Parathyroid adenoma (tissue), 2 donors: Measurements from ENCODE around the gene BMP10.

ENCODE experiments used
- H2AFZ ChIP-seq: fragments of 300-600 bp; sonication (generic); one replicate; pipeline ENCODE4 v1.7.0; 2017; ENCODE audit warnings: antibody characterized with exemption, mild to moderate bottlenecking
- H3K27ac ChIP-seq: fragments of 300-600 bp; sonication (generic); one replicate; pipeline ENCODE4 v1.7.0; 2017
- H3K27me3 ChIP-seq: fragments of 300-600 bp; sonication (generic); one replicate; pipeline ENCODE4 v1.7.0; 2017; ENCODE audit warnings: low read length; ENCODE audit not compliant: control insufficient read depth, insufficient read depth
- H3K36me3 ChIP-seq: fragments of 300-600 bp; sonication (generic); one replicate; pipeline ENCODE4 v1.7.0; 2017; ENCODE audit warnings: low read length; ENCODE audit not compliant: control insufficient read depth, insufficient read depth
- H3K4me1 ChIP-seq: fragments of 300-600 bp; sonication (generic); one replicate; pipeline ENCODE4 v1.7.0; 2017; ENCODE audit warnings: control low read depth
- H3K4me2 ChIP-seq: fragments of 300-600 bp; sonication (generic); one replicate; pipeline ENCODE4 v1.7.0; 2017; ENCODE audit warnings: low read length
- H3K4me3 ChIP-seq: fragments of 300-600 bp; sonication (generic); one replicate; pipeline ENCODE4 v1.7.0; 2017; ENCODE audit warnings: low read depth, low read length
- H3K79me2 ChIP-seq: fragments of 300-600 bp; sonication (generic); one replicate; pipeline ENCODE4 v1.7.0; 2017; ENCODE audit warnings: control low read depth
- H3K9ac ChIP-seq: fragments of 300-600 bp; sonication (generic); one replicate; pipeline ENCODE4 v1.7.0; 2017; ENCODE audit warnings: mild to moderate bottlenecking
- H3K9me3 ChIP-seq: fragments of 300-600 bp; sonication (generic); one replicate; pipeline ENCODE4 v1.7.0; 2017; ENCODE audit warnings: low read length; ENCODE audit not compliant: control insufficient read depth
- TF ChIP-seq, protein P1 (sequence below): fragments of 300-600 bp; sonication (generic); IDR thresholded peaks from one replicate; pipeline ENCODE4 v1.7.0; 2017; ENCODE audit warnings: antibody characterized with exemption, mild to moderate bottlenecking
- donor health status: primary hyperparathyroidism.

BMP10 gene

DNA sequence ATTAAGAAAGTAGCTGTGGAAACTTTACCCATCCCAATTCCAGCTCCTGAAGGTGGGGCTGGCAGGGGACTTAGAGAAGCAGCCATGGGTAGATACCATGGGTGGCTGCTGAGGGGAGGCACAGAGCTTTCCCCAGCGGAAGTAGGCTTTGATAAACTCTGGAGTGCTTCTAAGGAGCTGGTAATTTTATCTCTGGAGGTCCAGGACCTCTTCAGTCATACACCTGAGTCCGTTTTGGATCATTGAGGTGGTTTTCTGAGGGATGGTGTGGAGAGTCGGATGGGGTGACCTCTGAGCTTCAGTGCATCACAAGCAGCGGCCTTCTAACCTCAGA, 36.7 kb upstream of the BMP10 start:
- no peak overlapping the region for H2AFZ ChIP-seq
- no peak overlapping the region for H3K27ac ChIP-seq
- no peak overlapping the region for H3K4me3 ChIP-seq
- H3K4me1 ChIP-seq: no peaks in the 10 kb centered on the region
- no peak overlapping the region for H3K9ac ChIP-seq
- H3K9me3 ChIP-seq: no peaks in the 10 kb centered on the region
- H3K36me3 ChIP-seq: no peaks in the 10 kb centered on the region
- H3K79me2 ChIP-seq: no peaks in the 10 kb centered on the region
- TF ChIP-seq, protein P1, sequence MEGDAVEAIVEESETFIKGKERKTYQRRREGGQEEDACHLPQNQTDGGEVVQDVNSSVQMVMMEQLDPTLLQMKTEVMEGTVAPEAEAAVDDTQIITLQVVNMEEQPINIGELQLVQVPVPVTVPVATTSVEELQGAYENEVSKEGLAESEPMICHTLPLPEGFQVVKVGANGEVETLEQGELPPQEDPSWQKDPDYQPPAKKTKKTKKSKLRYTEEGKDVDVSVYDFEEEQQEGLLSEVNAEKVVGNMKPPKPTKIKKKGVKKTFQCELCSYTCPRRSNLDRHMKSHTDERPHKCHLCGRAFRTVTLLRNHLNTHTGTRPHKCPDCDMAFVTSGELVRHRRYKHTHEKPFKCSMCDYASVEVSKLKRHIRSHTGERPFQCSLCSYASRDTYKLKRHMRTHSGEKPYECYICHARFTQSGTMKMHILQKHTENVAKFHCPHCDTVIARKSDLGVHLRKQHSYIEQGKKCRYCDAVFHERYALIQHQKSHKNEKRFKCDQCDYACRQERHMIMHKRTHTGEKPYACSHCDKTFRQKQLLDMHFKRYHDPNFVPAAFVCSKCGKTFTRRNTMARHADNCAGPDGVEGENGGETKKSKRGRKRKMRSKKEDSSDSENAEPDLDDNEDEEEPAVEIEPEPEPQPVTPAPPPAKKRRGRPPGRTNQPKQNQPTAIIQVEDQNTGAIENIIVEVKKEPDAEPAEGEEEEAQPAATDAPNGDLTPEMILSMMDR: no peak
- no peak overlapping the region for H3K4me2 ChIP-seq
- no peaks in the 10 kb centered on the region for H3K27me3 ChIP-seq

- Histone ChIP-seq H3K36me3 (no peaks in the 10 kb centered on the region), H3K9me3 (no peaks in the 10 kb centered on the region), H2AFZ (no peak overlapping the region), H3K27ac (no peak overlapping the region), H3K4me3 (no peak overlapping the region), H3K4me1 (no peaks in the 10 kb centered on the region), H3K27me3 (no peaks in the 10 kb centered on the region), H3K4me2 (no peak overlapping the region), H3K79me2 (no peaks in the 10 kb centered on the region), H3K9ac (no peak overlapping the region)
- TF ChIP-seq, protein P1: no peak
Observed at GRCh38 chr2:68907232-68907919, 36.2 kb upstream of the BMP10 start.

DNA sequence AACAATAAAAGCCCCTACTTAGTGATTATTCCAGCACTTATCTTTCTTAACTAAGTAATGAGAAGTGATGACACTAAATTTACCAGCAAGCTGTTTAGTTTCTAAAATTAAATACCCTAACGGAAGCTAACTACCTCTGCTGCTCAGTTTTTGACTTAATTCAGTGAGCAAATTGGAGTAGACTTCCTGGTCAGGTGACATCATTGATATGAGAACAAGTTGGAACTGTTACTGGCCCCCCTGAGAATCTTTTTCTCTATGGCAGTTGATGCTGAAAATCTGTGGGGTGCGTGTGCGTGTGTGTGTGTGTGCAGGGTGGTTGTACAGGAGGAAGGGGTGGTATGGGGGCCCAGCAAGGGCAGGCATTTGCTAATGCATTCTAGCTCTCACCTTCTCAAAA, 35.5 kb upstream of the BMP10 start:
- Histone ChIP-seq H2AFZ (no peak overlapping the region), H3K4me1 (no peaks in the 10 kb centered on the region), H3K79me2 (no peaks in the 10 kb centered on the region), H3K9ac (no peak overlapping the region), H3K9me3 (no peaks in the 10 kb centered on the region), H3K27ac (no peak overlapping the region), H3K36me3 (no peaks in the 10 kb centered on the region), H3K4me2 (no peak overlapping the region), H3K27me3 (no peaks in the 10 kb centered on the region), H3K4me3 (no peak overlapping the region)
- TF ChIP-seq, protein P1: no peak

DNA sequence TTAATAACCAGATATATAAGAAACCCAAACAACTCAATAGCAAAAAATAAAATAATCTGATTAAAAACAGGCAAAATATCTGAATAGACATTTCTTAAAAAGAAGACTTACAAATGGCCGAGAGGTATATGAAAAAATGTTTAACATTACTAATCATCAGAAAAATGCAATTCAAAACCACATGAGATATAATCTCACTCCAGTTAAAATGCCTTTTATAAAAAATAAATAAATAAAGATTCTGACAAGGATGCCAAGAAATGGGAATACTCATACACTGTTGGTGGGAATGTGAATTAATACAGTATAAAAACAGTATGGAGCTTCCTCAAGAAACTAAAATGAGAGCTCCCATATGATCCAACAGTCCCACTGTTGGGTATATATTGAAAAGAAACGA, 33.9 kb upstream of the BMP10 start:
- TF ChIP-seq, protein P1: no peak
- Histone ChIP-seq H3K4me2 (no peak overlapping the region), H3K4me3 (no peak overlapping the region), H3K36me3 (no peaks in the 10 kb centered on the region), H3K79me2 (no peaks in the 10 kb centered on the region), H2AFZ (no peak overlapping the region), H3K9me3 (no peaks in the 10 kb centered on the region), H3K4me1 (no peaks in the 10 kb centered on the region), H3K27me3 (no peaks in the 10 kb centered on the region), H3K27ac (no peak overlapping the region), H3K9ac (no peak overlapping the region)

GRCh38 chr2:68901561-68901960, 30.4 kb upstream of the BMP10 start:
- H2AFZ ChIP-seq: no peak overlapping the region
- no peaks in the 10 kb centered on the region for H3K79me2 ChIP-seq

More at GRCh38 chr2:68901561-68901960, 30.4 kb upstream of the BMP10 start:
- H3K27ac ChIP-seq: no peak overlapping the region
- no peaks in the 10 kb centered on the region for H3K4me1 ChIP-seq
- no peak overlapping the region for H3K4me2 ChIP-seq
- TF ChIP-seq, protein P1: no peak
- H3K27me3 ChIP-seq: no peaks in the 10 kb centered on the region
- H3K9me3 ChIP-seq: no peaks in the 10 kb centered on the region
- H3K9ac ChIP-seq: no peak overlapping the region
- H3K36me3 ChIP-seq: no peaks in the 10 kb centered on the region
- H3K4me3 ChIP-seq: no peak overlapping the region
